ENCODE data around the gene INO80B. TPM values are rescaled to one million over a fixed set of nuclear protein-coding genes. Genes with fewer than 3 reads are reported as not detected.

The INO80B gene
- polyA plus RNA-seq, 1 of the 3 experiments (the other 2 are of a cell fraction): 41.7 TPM

- Histone ChIP-seq H3K27ac (ENCODE audit: low read depth in 2 of 2, low read length in 1 of 2) (no peak overlapping the region), H3K79me2 (ENCODE audit: insufficient read depth) (no peaks in the 10 kb centered on the region), H3K4me3 (ENCODE audit: low read depth in 2 of 2, low read length in 1 of 2) (no peak overlapping the region), H3K4me1 (ENCODE audit: control insufficient read depth in 1 of 2, insufficient read depth in 2 of 2, low read depth in 1 of 2, low read length in 1 of 2) (no peaks in the 10 kb centered on the region; a peak in 1 of 4 replicates), H2AFZ (ENCODE audit: low read depth) (no peak overlapping the region), H3K4me2 (no peak overlapping the region), H3K9ac (no peak overlapping the region), H4K20me1 (ENCODE audit: insufficient read depth) (no peaks in the 10 kb centered on the region), H3K9me2 (no peaks in the 10 kb centered on the region), H3K36me3 (replicated peaks in 1 of 2; ENCODE audit: control insufficient read depth in 1 of 2, insufficient read depth in 2 of 2, low read length in 1 of 2) (peaks cover 0 to 46% of the 10 kb centered on the region in 2 experiments), H3K9me3 (no peaks in the 10 kb centered on the region), H3K27me3 (ENCODE audit: insufficient read depth) (no peaks in the 10 kb centered on the region), H3F3A (replicated peaks; ENCODE audit: insufficient read depth) (peaks cover 3% of the 10 kb centered on the region)
- no peak for DNase-seq
- TF ChIP-seq MXI1 (IDR thresholded peaks at IDR 0.05; ENCODE audit: low read depth, low read length) (no peak), EP300 (IDR thresholded peaks at IDR 0.05; ENCODE audit: borderline replicate concordance in 1 of 2, low read depth in 1 of 2, low read length in 1 of 2) (no peak), SMC3 (IDR thresholded peaks at IDR 0.05; ENCODE audit: low read depth, low read length) (no peak), RCOR1 (IDR thresholded peaks at IDR 0.05; ENCODE audit: low read length) (no peak), FOXJ3 (CRISPR knock-in tag; IDR thresholded peaks at IDR 0.05) (no peak), NRF1 (IDR thresholded peaks at IDR 0.05; ENCODE audit: low read depth, low read length) (no peak), TCF12 (IDR thresholded peaks at IDR 0.05) (no peak), EZH2phosphoT487 (IDR thresholded peaks at IDR 0.05; ENCODE audit: borderline replicate concordance, low read depth) (no peak), RXRA (IDR thresholded peaks at IDR 0.05; ENCODE audit: borderline replicate concordance, low read depth) (no peak)
- TF ChIP-seq, protein P1, sequence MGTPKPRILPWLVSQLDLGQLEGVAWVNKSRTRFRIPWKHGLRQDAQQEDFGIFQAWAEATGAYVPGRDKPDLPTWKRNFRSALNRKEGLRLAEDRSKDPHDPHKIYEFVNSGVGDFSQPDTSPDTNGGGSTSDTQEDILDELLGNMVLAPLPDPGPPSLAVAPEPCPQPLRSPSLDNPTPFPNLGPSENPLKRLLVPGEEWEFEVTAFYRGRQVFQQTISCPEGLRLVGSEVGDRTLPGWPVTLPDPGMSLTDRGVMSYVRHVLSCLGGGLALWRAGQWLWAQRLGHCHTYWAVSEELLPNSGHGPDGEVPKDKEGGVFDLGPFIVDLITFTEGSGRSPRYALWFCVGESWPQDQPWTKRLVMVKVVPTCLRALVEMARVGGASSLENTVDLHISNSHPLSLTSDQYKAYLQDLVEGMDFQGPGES (IDR thresholded peaks at IDR 0.05; ENCODE audit: low read depth, low read length): no peak
- ChIA-PET POLR2A (interaction anchor here (0.7 to 1.7 kb wide), 2 partner anchors 11 to 14 kb away, joined by 3 to 9 read pairs; partner anchors contain the start of gene PCGF1), CTCF (interaction anchor here (0.9 to 4.6 kb wide), 4 partner anchors 11 to 24 kb away, joined by 3 to 32 read pairs (median 4); partner anchors contain the start of genes CCDC142 and TTC31)
- 90% methylated on average over 3 of the region's 3 CpGs for WGBS (ENCODE audit: low lambda C conversion rate)
These were observed 38.7 kb downstream of the INO80B start for GRCh38 chr2:74493546-74493945.

DNA sequence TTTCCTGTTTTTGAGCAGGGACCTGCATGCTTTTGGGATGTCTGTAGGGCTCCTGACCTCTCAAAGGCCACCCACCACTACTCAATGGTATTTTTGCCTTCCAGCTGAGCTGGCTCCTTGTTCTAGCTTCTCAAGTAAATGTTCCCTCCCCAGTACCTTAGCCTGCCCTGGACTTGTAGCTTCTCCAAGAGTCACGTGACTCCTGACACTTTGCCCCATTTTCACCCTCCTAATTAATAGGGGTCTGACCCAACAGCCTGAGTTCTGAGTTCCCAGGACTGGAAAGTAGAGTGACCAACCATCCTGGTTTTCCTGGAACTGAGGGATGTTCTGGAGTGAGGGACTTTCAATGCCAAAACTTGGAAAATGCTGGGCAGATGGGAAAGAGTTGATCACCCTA is 40.6 kb downstream of the INO80B start:
- Histone ChIP-seq H2AFZ (ENCODE audit: low read depth) (no peak overlapping the region), H3K9ac (no peak overlapping the region), H3K79me2 (ENCODE audit: insufficient read depth) (no peaks in the 10 kb centered on the region), H3K27ac (ENCODE audit: low read depth in 2 of 2, low read length in 1 of 2) (no peak overlapping the region), H4K20me1 (ENCODE audit: insufficient read depth) (no peaks in the 10 kb centered on the region), H3K4me3 (ENCODE audit: low read depth in 2 of 2, low read length in 1 of 2) (no peak overlapping the region), H3F3A (replicated peaks; ENCODE audit: insufficient read depth) (peaks cover 3% of the 10 kb centered on the region), H3K27me3 (ENCODE audit: insufficient read depth) (no peaks in the 10 kb centered on the region), H3K36me3 (replicated peaks in 1 of 2; ENCODE audit: control insufficient read depth in 1 of 2, insufficient read depth in 2 of 2, low read length in 1 of 2) (peaks cover 0 to 40% of the 10 kb centered on the region in 2 experiments), H3K4me2 (no peak overlapping the region), H3K9me2 (no peaks in the 10 kb centered on the region), H3K4me1 (ENCODE audit: control insufficient read depth in 1 of 2, insufficient read depth in 2 of 2, low read depth in 1 of 2, low read length in 1 of 2) (peaks cover 0 to 5% of the 10 kb centered on the region in 2 experiments; a peak in 1 of 4 replicates), H3K9me3 (no peaks in the 10 kb centered on the region)
- 100% methylated on average over 1 of the region's 1 CpG for WGBS (ENCODE audit: low lambda C conversion rate)
- CTCF ChIA-PET: interaction anchor here (2.8 to 4.6 kb wide), 2 partner anchors 11 to 13 kb away, joined by 12 to 32 read pairs; partner anchors contain the start of genes CCDC142, PCGF1 and TTC31
- POLR2A ChIA-PET: no interaction called here
- no peak for TF ChIP-seq NFIC (IDR thresholded peaks at IDR 0.05; ENCODE audit: borderline replicate concordance)
- no peak for TF ChIP-seq MXI1 (IDR thresholded peaks at IDR 0.05; ENCODE audit: low read depth, low read length)
- TF ChIP-seq MAX (IDR thresholded peaks at IDR 0.05; ENCODE audit: low read depth): no peak
- no peak for TF ChIP-seq TEAD4 (IDR thresholded peaks at IDR 0.05; ENCODE audit: borderline replicate concordance, insufficient read depth)
- TF ChIP-seq, protein P2, sequence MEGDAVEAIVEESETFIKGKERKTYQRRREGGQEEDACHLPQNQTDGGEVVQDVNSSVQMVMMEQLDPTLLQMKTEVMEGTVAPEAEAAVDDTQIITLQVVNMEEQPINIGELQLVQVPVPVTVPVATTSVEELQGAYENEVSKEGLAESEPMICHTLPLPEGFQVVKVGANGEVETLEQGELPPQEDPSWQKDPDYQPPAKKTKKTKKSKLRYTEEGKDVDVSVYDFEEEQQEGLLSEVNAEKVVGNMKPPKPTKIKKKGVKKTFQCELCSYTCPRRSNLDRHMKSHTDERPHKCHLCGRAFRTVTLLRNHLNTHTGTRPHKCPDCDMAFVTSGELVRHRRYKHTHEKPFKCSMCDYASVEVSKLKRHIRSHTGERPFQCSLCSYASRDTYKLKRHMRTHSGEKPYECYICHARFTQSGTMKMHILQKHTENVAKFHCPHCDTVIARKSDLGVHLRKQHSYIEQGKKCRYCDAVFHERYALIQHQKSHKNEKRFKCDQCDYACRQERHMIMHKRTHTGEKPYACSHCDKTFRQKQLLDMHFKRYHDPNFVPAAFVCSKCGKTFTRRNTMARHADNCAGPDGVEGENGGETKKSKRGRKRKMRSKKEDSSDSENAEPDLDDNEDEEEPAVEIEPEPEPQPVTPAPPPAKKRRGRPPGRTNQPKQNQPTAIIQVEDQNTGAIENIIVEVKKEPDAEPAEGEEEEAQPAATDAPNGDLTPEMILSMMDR (IDR thresholded peaks at IDR 0.05): no peak
- TF ChIP-seq, protein P3, sequence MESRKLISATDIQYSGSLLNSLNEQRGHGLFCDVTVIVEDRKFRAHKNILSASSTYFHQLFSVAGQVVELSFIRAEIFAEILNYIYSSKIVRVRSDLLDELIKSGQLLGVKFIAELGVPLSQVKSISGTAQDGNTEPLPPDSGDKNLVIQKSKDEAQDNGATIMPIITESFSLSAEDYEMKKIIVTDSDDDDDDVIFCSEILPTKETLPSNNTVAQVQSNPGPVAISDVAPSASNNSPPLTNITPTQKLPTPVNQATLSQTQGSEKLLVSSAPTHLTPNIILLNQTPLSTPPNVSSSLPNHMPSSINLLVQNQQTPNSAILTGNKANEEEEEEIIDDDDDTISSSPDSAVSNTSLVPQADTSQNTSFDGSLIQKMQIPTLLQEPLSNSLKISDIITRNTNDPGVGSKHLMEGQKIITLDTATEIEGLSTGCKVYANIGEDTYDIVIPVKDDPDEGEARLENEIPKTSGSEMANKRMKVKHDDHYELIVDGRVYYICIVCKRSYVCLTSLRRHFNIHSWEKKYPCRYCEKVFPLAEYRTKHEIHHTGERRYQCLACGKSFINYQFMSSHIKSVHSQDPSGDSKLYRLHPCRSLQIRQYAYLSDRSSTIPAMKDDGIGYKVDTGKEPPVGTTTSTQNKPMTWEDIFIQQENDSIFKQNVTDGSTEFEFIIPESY (IDR thresholded peaks at IDR 0.05; ENCODE audit: borderline replicate concordance, low read depth): no peak
- no peak for TF ChIP-seq RAD21 (IDR thresholded peaks at IDR 0.05; ENCODE audit: low read length)
- no peak for TF ChIP-seq YY1 (IDR thresholded peaks at IDR 0.05; ENCODE audit: low read depth)
- DNase-seq: no peak
